Right hindlimb (tissue), 1 donor: ENCODE data around the gene PAPLN.
"Not testable (repeated sequence)": the region's sequence is repeated elsewhere in the genome, so short reads cannot be mapped to it uniquely, and the experiment has no call there.

Experiments used
- DNase-seq: peaks from one replicate; pipeline ENCODE4 v3.0.0-alpha.2; 2018

PAPLN gene

DNA sequence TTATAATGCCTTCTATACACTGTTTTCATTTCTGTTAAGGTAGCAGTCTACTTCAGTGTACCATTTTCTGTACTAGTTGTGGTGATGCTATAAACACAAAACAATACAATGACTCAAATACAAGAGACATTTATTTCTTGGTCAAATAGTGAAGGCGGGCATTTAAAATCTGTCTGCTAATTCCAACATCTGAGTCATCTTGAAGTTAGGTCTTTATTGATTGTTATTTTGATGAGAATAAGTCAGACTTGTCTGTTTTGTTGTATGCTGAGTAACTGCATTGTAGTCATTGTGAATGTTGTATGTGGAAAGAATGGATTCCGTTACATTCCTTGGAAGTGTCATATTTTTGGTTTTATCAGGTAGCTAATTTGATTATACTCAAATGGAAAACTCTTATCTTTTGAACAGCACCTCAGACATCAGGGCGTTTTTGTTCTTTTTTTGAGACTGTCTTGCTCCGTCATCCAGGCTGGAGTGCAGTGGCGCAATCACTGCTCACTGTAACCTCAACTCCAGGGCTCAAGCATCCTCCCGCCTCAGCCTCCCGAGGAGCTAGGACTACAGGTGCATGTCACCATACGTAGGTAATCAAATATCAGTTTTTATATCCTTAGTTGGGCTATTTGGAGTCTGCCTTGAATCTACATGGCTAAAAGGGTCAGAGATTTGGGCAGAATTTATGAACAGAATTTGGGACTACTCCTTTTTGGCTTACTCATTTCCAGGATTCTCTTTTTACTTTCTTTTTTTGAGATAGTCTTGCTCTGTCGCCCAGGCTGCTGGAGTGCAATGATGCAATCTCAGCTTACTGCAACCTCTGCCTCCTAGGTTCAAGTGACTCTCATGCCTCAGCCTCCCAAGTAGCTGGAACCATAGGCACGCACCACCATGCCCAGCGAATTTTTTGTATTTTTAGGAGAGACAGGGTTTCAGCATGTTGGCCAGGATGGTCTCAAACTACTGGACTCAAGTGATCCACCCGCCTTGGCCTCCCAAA lies 56.8 kb downstream of the PAPLN start:
- DNase-seq: no peak

DNA sequence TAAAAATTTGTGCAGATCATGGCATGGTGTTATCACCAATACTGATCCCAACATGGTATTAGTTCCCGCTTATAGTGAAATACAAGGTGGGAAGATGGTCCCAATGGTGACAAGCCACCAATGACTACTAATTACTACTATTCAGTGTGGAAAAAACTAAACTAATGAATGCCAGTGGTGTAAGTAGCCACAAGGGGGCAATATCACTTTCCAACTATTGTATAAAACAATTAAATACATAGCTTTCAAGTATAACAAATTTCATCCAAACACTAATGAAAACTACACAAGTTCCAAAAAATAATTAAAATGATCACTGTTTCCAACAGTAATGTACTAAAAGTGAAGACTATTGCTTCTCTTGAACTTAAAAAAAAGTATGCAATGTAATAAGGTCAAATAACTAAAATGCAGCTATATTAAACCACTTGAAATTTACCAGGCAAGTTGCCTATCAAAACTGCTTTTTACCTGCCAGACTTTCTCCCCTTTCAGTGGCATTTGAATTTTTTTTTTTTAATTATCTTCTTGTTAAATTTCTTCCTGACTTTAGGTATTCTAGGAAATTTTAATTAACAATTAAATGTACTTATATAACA lies 58.0 kb downstream of the PAPLN start:
- DNase-seq: no peak

DNA sequence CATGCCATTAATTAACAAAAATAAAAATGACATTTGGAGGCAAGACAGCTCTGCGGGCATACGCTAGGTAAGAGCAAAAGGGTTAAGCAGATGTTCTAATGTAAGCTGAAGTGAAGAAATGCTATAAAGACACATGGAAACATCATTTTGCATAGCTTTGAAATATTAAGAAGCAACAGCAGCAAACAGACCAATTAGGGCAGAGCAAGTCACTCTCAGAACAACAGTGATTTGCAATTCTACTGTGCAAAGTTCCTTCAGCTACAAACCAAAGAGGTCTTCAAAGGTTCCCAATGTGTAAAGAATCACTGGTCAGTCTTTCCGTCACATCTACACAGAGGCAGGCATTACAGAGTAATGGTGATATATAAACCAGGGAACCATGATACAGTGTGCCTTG lies 68.2 kb downstream of the PAPLN start:
- no peak for DNase-seq

DNA sequence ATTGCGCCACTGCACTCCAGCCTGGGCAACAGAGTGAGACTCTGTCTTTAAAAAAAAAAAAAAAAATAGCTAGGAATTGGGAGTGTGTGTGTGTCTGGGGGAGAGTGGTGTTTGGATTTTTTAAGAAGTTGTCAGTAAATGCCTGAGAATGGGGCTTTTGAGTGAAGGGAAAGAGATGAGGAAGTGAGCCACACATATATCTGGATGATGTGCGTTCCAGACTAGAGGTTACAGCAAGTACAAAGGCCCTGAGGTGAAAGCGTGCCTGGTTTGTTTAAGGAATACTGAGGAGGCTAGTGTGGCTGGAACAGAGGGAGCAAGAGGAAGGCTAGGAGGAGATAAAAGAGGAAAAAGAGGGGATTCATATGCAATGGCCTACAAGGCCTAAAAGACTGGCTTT lies 70.0 kb downstream of the PAPLN start:
- DNase-seq: no peak

GRCh38 chr14:73309207-73309606 lies 71.9 kb downstream of the PAPLN start:
- not testable (repeated sequence) for DNase-seq

GRCh38 chr14:73311708-73312030 lies 74.4 kb downstream of the PAPLN start:
- DNase-seq: no peak

DNA sequence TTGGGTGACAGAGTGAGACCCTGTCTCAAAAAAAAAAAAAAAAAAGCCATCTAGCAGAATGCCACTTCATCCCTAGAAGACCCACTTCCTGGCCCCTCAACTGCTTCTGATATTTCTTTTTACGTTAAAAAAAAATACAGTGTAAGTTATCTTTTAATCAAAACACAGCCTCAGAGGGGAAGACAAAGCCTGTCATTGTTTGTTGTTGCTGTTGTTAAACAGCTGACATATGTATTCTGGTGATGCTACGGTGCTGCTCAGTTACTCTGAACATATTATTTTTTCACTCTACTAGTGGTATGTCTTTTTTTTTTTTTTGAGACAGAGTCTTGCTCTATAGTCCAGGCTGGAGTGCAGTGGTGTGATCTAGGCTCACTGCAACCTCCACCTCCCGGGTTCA lies 75.4 kb downstream of the PAPLN start:
- DNase-seq: no peak

- DNase-seq: no peak
Observed at GRCh38 chr14:73313151-73313550, 75.8 kb downstream of the PAPLN start.

- DNase-seq: no peak
Observed at GRCh38 chr14:73323896-73324399, 86.6 kb downstream of the PAPLN start.
